GM20431 (cell line): Measurements from ENCODE around the gene TMEM119.
"Not testable (repeated sequence)": the region's sequence is repeated elsewhere in the genome, so short reads cannot be mapped to it uniquely, and the experiment has no call there.

Source experiments
- in situ Hi-C: fragments of 300-500 bp; cut with MseI, MboI; formaldehyde crosslinking; loops from one replicate; pipeline ENCODE4 v1.15.0; 2020; ENCODE audit warnings: low sequenced_read_pairs; ENCODE audit not compliant: unreplicated experiment

TMEM119 gene

DNA sequence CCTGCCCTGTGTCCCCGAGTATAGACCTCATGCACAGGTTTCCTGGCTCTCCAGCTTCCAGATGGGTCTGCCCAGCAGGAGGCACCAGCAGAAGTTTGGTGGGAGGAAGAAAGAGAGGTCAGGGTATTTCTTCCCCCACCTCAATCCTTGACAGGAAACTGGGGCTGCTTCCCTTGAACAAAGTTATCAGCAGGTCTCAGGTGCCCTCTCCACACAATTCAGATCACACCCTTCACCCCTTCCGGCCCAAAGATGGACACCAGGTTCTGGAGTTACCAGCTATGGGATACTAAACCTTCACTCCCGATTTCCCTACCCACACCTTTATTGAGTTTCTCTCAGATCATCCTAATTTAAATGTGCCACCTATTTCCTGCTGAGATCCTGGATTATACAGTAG lies 38.1 kb downstream of the TMEM119 start:
- in situ Hi-C loops = loop anchor here (10.0 kb wide), 1 partner anchor 55 kb away; no protein-coding TSS in a partner anchor

- in situ Hi-C loops = no loop called here
These were observed 38.8 kb downstream of the TMEM119 start for GRCh38 chr12:108559007-108559655.

DNA sequence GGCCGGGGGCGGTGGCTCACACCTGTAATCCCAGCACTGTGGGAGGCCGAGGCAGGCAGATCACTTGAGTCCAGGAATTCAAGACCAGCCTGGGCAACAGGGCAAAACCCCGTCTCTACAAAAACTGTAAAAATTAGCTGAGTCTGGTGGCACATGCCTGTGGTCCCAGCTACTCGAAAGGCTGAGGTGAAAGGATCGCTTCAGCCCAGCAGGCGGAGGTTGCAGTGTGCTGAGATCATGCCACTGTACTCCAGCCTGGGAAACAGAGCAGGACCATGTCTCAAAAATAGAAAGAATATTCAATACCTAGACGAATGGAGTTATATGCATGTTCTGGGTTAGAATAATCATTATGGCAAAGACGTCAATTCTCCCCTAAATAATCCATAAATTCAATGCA lies 42.5 kb downstream of the TMEM119 start:
- in situ Hi-C loops = not testable (repeated sequence)

GRCh38 chr12:108553799-108554198 lies 44.1 kb downstream of the TMEM119 start:
- in situ Hi-C loops = no loop called here

GRCh38 chr12:108551535-108551934 lies 46.3 kb downstream of the TMEM119 start:
- in situ Hi-C loops = no loop called here

DNA sequence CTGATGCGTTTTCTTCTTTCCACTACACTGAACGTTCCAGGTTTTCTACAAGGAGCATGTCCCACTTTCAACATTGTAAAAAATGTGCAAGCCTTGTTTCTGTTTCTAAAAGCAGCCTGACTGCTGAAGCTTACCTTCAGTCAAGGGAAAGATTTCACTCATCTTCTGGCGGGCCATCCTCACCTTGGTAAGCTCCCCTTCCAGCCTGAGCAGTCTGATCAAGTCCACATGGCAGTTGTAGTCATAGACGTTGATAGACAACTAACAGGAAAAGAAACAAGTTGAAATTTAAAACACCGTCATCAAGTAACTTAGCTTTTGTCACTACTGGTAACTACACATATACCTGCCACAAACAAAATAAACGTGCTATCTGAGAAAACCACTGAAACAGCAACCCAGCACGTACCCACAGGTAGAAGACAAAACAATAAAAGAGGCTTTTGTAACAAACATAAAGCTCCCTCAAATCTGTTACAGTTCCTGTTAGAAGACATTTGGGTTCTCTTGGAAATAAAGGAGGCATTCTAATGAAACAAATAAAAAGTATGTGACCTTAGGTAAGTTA lies 48.8 kb downstream of the TMEM119 start:
- in situ Hi-C loops = no loop called here

DNA sequence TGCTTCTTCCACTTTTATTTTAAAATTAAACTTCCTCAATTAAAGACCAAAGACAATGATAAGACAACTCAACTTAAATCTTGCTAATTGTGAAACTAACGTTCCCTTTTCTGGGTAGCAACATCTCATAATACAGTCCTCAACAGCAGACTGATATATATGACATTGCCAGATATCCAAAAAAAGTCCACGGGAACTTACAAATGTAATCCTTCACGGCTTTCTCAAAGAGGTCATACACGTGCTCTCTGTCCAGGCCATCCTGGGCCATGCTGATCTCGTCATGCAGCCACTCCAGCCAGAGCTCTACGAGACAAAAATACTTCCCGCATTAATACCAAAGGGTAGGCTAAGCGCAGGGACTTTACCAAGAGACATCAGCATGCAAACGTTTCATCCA lies 50.2 kb downstream of the TMEM119 start:
- in situ Hi-C loops = no loop called here

GRCh38 chr12:108543652-108544051 lies 54.2 kb downstream of the TMEM119 start:
- in situ Hi-C loops = no loop called here

DNA sequence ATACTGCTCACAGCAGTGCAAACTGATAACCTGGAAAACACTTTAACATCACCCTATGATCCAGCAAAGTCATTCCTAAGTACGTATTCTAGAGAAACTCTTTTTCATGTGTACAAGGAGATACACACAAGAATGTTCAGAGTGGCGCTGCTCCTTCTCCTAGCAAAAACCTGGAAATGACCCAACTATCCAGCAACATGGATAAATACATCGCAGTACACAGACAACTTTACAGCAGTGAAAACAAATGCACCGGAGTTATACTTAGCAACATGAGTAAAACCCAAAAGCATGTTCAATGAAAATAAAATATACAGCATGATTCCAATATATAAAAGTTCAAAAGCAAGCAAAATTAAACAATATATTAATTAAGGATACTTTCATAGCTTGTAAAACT lies 55.6 kb downstream of the TMEM119 start:
- in situ Hi-C loops = no loop called here
